Vagina (tissue), 2 donors: ENCODE measurements around the gene SSUH2. TPM values are rescaled to one million over a fixed set of nuclear protein-coding genes. Genes with fewer than 3 reads are reported as not detected.

Experiments used
- DNase-seq, 2 donors: peaks; one replicate each; pipeline ENCODE4 v3.0.0-alpha.2; 2017; ENCODE audit errors: extremely low spot score in 2 of 2
- H3K27ac ChIP-seq: fragments of 200-600 bp; sonication (generic); one replicate; pipeline ENCODE4 v1.5.1; 2019
- H3K27me3 ChIP-seq: fragments of 200-600 bp; sonication (generic); one replicate; pipeline ENCODE4 v1.5.1; 2019
- H3K36me3 ChIP-seq, 2 donors: fragments of 200-600 bp; sonication (generic); one replicate each; pipeline ENCODE4 v1.5.1; 2017 to 2019
- H3K4me1 ChIP-seq: fragments of 200-600 bp; sonication (generic); one replicate; pipeline ENCODE4 v1.5.1; 2019
- H3K4me3 ChIP-seq, 2 donors: fragments of 200-600 bp; sonication (generic); 1 replicate in 1 of 2; 2 replicates in 1 of 2; pipeline ENCODE4 v1.5.1; 2016 to 2019
- H3K9me3 ChIP-seq: fragments of 200-600 bp; sonication (generic); one replicate; pipeline ENCODE4 v1.5.1; 2019
- POLR2A ChIP-seq, 2 donors: fragments of 450-650 bp; IDR thresholded peaks; one replicate each; pipeline ENCODE4 v1.6.1; 2017; ENCODE audit warnings: antibody characterized with exemption in 2 of 2, mild to moderate bottlenecking in 2 of 2, moderate library complexity in 2 of 2
- POLR2AphosphoS5 ChIP-seq, 2 donors: sonication (generic); formaldehyde crosslinking; IDR thresholded peaks; one replicate each; pipeline ENCODE4 v1.9.0; 2017; ENCODE audit warnings: antibody characterized with exemption in 2 of 2, mild to moderate bottlenecking in 2 of 2, low read depth in 1 of 2; ENCODE audit not compliant: insufficient read depth in 1 of 2
- intact Hi-C: fragments of 100-400 bp; cut with DNase I; formaldehyde crosslinking; loops from one replicate; pipeline ENCODE4 v1.15.1; 2023
- total RNA-seq: library from RNA; depleted of rRNA; stranded (reverse); fragments of >200 nt; gene quantifications from one replicate; pipeline ENCODE4 v1.2.3, GENCODE V29; 2016
- TF ChIP-seq, protein P1 (sequence below), 3 experiments: fragments of 450-650 bp in 2 of 3; fragments of 200-600 bp in 1 of 3; sonication (generic) in 1 of 3; IDR thresholded peaks; one replicate each; pipeline ENCODE4 v1.5.1; 2017 to 2019; ENCODE audit warnings: antibody characterized with exemption in 3 of 3, mild to moderate bottlenecking in 2 of 3, moderate library complexity in 2 of 3

The SSUH2 gene
- total RNA-seq, 1 donor from 2014 or later, result not detected

DNA sequence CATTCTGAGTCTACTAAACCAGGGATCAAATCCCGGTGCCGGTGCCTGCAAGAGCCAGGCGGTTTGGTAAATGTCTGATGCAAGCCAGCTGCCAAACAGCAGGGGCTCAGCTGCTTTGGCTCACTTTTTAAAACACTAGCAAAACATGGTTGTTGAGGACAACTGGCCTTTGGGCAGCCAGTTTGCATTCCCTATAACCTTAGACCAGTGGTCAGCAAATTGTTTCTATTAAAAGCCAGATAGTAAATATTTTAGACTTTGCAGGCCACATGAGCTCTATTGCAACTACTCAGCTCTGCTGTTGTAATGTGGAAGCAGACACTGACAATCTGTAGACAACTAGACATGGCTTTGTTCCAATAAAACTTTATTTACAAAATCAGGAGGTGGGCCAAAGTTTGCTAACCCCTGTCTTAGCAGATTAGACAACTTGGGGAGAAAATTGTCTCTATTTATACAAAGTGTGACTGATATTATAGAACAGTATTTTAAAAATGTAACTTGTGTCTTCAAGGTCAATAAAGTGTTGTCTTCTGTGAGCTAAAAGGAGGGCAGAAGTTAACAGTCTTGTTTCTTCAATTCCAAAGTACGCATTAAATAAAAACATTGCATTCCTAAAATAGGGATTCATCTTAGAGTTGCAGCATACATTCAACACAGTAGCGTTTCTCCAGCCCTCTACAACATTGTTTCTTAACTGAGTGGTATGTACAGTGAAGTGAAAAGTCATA, 67.6 kb downstream of the SSUH2 start:
- H3K36me3 ChIP-seq, result no peaks in the 10 kb centered on the region
- intact Hi-C loops, result no loop called here
- no peaks in the 10 kb centered on the region for H3K27me3 ChIP-seq
- DNase-seq, result peak in 1 of 2 donors; percentile 74
- H3K9me3 ChIP-seq, result no peaks in the 10 kb centered on the region
- H3K4me1 ChIP-seq, result peaks cover 28% of the 10 kb centered on the region
- no peak overlapping the region for H3K4me3 ChIP-seq
- TF ChIP-seq, protein P1, sequence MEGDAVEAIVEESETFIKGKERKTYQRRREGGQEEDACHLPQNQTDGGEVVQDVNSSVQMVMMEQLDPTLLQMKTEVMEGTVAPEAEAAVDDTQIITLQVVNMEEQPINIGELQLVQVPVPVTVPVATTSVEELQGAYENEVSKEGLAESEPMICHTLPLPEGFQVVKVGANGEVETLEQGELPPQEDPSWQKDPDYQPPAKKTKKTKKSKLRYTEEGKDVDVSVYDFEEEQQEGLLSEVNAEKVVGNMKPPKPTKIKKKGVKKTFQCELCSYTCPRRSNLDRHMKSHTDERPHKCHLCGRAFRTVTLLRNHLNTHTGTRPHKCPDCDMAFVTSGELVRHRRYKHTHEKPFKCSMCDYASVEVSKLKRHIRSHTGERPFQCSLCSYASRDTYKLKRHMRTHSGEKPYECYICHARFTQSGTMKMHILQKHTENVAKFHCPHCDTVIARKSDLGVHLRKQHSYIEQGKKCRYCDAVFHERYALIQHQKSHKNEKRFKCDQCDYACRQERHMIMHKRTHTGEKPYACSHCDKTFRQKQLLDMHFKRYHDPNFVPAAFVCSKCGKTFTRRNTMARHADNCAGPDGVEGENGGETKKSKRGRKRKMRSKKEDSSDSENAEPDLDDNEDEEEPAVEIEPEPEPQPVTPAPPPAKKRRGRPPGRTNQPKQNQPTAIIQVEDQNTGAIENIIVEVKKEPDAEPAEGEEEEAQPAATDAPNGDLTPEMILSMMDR (IDR thresholded peaks at IDR 0.05), result no peak
- TF ChIP-seq POLR2AphosphoS5 (IDR thresholded peaks at IDR 0.05; ENCODE audit: insufficient read depth in 1 of 2, low read depth in 1 of 2) (no peak), POLR2A (IDR thresholded peaks at IDR 0.05) (no peak)
- peak overlapping the region; percentile 65 for H3K27ac ChIP-seq

DNA sequence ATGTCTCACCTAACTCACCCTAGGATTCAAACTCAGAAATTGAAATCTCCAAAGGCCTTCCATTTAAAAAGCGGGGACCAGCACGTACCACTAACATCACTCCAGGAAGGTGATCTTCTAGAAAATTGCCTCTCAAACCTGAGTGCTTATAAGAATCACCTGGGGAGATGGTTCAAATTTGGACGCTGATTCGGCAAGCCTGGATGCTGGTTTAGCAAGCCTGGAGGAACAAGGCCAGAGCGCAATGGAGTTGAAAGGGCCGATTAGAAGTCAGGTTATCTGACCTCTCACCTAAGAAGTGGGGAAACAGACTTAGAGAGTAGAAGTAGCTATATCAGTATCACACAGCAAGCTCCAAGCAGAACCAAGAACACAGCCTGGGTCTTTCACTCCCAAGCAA, 68.2 kb downstream of the SSUH2 start:
- Histone ChIP-seq H3K27ac (peak overlapping the region; percentile 65), H3K4me1 (peaks cover 28% of the 10 kb centered on the region), H3K4me3 (no peak overlapping the region), H3K36me3 (no peaks in the 10 kb centered on the region), H3K9me3 (no peaks in the 10 kb centered on the region), H3K27me3 (no peaks in the 10 kb centered on the region)
- intact Hi-C loops, result no loop called here
- DNase-seq, result peak in 1 of 2 donors; percentile 71
- TF ChIP-seq POLR2AphosphoS5 (IDR thresholded peaks at IDR 0.05; ENCODE audit: insufficient read depth in 1 of 2, low read depth in 1 of 2) (no peak), POLR2A (IDR thresholded peaks at IDR 0.05) (no peak)
- TF ChIP-seq, protein P1 (IDR thresholded peaks at IDR 0.05), result no peak

DNA sequence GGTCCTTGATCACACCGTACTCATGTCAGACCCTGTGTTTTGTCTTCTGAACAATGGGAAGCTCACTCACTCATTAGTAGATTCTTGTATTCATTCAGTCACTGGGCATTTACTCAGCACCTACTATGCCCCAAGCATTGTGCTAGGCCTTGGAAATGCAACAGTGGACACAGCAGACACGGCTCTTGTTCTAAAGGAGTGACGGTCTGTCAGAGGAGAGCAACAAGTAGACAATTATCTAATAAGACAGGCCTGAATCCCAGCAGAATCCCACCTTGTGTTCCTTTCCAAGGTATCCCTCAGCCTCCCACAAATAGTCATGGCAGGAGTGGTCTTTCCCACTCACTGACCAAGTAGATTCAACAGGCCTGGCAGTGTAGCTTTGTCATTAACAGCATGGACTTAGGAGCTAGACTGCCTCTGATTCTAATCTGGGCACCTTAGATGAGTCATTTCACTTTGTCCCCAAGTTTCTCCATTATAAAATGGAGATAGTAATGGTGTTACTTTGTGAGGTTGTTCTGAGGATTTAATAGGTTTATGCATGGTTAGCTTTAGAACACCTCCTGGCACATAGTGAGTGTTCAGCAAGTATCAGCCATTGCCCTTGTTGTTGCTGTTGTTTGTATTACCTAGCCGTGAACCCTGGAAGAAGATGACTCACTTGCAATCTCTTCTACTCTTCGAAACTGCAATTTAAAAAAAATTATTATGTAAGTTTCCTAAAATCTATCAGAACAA, 69.1 kb downstream of the SSUH2 start:
- H3K36me3 ChIP-seq, result no peaks in the 10 kb centered on the region
- peaks cover 28% of the 10 kb centered on the region for H3K4me1 ChIP-seq
- H3K27me3 ChIP-seq, result no peaks in the 10 kb centered on the region
- H3K9me3 ChIP-seq, result no peaks in the 10 kb centered on the region
- no peak overlapping the region for H3K4me3 ChIP-seq
- H3K27ac ChIP-seq, result peak overlapping the region; percentile 39
- DNase-seq, result no peak
- intact Hi-C loops, result no loop called here
- TF ChIP-seq, protein P1 (IDR thresholded peaks at IDR 0.05), result no peak
- TF ChIP-seq POLR2A (IDR thresholded peaks at IDR 0.05) (no peak), POLR2AphosphoS5 (IDR thresholded peaks at IDR 0.05; ENCODE audit: insufficient read depth in 1 of 2, low read depth in 1 of 2) (no peak)

DNA sequence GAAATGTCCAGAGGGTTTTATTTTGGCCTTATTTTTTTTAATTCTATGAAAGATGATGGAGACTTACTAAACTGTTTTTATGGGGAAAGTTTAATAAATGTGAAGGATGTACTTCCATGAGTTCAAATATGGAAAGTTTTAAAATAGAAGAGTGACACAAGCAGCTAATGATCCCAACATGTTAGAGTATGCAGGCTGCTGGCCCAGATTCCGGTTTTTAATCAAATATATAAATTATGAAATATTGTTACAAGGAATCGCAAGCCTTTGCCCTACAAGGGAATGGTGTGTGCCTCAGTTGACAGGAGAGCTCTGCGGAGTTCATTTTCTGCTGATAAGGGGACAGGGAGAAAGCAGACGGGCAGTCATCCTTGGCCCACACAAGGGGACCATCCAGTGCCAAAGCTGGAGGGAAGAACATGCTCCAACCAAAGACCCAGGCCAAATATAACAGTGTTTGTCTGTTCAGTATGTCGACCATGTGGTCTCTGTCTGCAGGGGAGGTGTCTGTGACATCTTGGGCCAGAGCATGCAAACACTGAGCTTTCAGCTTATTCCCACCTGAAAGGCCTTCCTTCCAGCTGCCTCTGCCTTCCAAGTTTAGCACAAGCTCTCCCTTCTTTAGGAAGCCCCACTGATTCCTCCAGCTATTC, 69.8 kb downstream of the SSUH2 start:
- TF ChIP-seq POLR2A (IDR thresholded peaks at IDR 0.05) (no peak), POLR2AphosphoS5 (IDR thresholded peaks at IDR 0.05; ENCODE audit: insufficient read depth in 1 of 2, low read depth in 1 of 2) (no peak)
- TF ChIP-seq, protein P1 (IDR thresholded peaks at IDR 0.05), result no peak
- intact Hi-C loops, result no loop called here
- H3K27ac ChIP-seq, result peak overlapping the region; percentile 39
- H3K4me1 ChIP-seq, result peaks cover 28% of the 10 kb centered on the region
- H3K9me3 ChIP-seq, result no peaks in the 10 kb centered on the region
- no peaks in the 10 kb centered on the region for H3K36me3 ChIP-seq
- DNase-seq, result no peak
- H3K4me3 ChIP-seq, result no peak overlapping the region
- no peaks in the 10 kb centered on the region for H3K27me3 ChIP-seq
